IPS DF 6.9 (cell line): ENCODE data around the gene TRIP13.

Source experiments
- DNase-seq: peaks from one replicate; pipeline ENCODE4 v3.0.0-alpha.2; 2013; ENCODE audit warnings: low read depth, low spot score
- H3K27ac ChIP-seq: one replicate; pipeline ENCODE4 v1.5.1; 2013; ENCODE audit warnings: low read length, control low read depth
- H3K27me3 ChIP-seq: 2 replicates; pipeline ENCODE4 v1.6.1; 2013; ENCODE audit warnings: mild to moderate bottlenecking, low read length; ENCODE audit not compliant: control insufficient read depth, insufficient read depth
- H3K36me3 ChIP-seq: 2 replicates; pipeline ENCODE4 v1.6.1; 2013; ENCODE audit warnings: low read length; ENCODE audit not compliant: control insufficient read depth, insufficient read depth
- H3K4me1 ChIP-seq: 2 replicates; pipeline ENCODE4 v1.6.1; 2013; ENCODE audit warnings: low read length; ENCODE audit not compliant: control insufficient read depth, insufficient read depth
- H3K4me3 ChIP-seq: 2 replicates; pipeline ENCODE4 v1.5.1; 2013; ENCODE audit warnings: mild to moderate bottlenecking, low read length
- H3K9me3 ChIP-seq: 2 replicates; pipeline ENCODE4 v1.6.1; 2013; ENCODE audit warnings: low read length, inconsistent platforms; ENCODE audit not compliant: control insufficient read depth, insufficient read depth
- WGBS: extraction: QIAGEN DNeasy Blood & Tissue Kit; methylation state at CpG from one replicate; pipeline ENCODE4 v1.1.7; 2013; ENCODE audit warnings: mixed read lengths, missing lambda C conversion rate; ENCODE audit not compliant: insufficient read length, insufficient coverage; 5-methylcytosine and 5-hydroxymethylcytosine counted together

TRIP13 gene

GRCh38 chr5:963310-963672 lies 70.6 kb downstream of the TRIP13 start:
- no peaks in the 10 kb centered on the region for H3K36me3 ChIP-seq
- no peak for DNase-seq
- no peak overlapping the region for H3K4me3 ChIP-seq
- H3K27me3 ChIP-seq = no peaks in the 10 kb centered on the region
- no peaks in the 10 kb centered on the region for H3K4me1 ChIP-seq
- no peak overlapping the region for H3K27ac ChIP-seq
- WGBS = no CpG with 5 or more reads among the region's 10 CpGs
- H3K9me3 ChIP-seq = no peaks in the 10 kb centered on the region

- Histone ChIP-seq H3K9me3 (no peaks in the 10 kb centered on the region), H3K27me3 (no peaks in the 10 kb centered on the region), H3K4me1 (no peaks in the 10 kb centered on the region), H3K36me3 (no peaks in the 10 kb centered on the region), H3K27ac (no peak overlapping the region), H3K4me3 (no peak overlapping the region)
- DNase-seq = no peak
- WGBS = no CpG with 5 or more reads among the region's 31 CpGs
These were observed 71.2 kb downstream of the TRIP13 start for GRCh38 chr5:963673-964531.

GRCh38 chr5:964821-965220 lies 72.1 kb downstream of the TRIP13 start:
- no peaks in the 10 kb centered on the region for H3K27me3 ChIP-seq
- no peaks in the 10 kb centered on the region for H3K4me1 ChIP-seq
- DNase-seq = no peak
- no peaks in the 10 kb centered on the region for H3K9me3 ChIP-seq
- no peaks in the 10 kb centered on the region for H3K36me3 ChIP-seq
- H3K27ac ChIP-seq = no peak overlapping the region
- no peak overlapping the region for H3K4me3 ChIP-seq
- WGBS = no CpG with 5 or more reads among the region's 10 CpGs

DNA sequence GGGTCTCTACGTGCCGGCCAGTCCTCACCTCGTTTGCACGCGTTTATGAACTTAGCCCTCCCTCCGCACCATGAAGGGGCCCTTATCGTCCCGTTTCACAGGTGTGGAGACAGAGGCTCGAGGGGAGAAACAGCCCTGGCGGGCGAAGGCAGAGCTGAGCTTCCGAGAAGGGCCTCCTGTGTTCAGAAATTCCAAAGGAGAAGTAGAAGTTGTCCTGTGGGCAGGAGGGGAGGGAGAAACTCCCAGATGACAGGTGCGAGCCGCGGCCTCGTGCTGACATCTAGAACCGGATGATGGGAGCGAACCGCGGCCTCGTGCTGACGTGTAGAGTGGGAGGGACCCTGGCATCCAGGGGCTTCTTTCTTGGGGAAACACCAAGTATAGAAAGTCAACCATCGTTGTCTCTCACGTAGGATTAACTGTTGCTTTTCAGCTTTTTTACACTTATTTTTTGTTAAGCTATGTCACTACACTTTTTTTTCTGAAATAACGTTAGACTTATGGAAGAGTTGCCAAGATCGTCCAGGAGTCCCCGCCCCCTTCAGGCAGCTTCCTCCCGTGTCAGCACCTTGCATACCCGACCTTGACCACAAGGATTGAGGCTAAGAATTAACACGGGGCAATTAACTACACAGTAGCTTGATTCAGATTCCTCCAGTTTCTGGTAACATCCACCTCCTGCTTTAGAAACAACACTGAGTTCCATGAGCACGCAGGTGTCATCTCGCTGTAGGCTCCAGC lies 73.1 kb downstream of the TRIP13 start:
- Histone ChIP-seq H3K4me1 (no peaks in the 10 kb centered on the region), H3K4me3 (no peak overlapping the region), H3K36me3 (no peaks in the 10 kb centered on the region), H3K27ac (no peak overlapping the region), H3K9me3 (no peaks in the 10 kb centered on the region), H3K27me3 (no peaks in the 10 kb centered on the region)
- DNase-seq = no peak
- WGBS = no CpG with 5 or more reads among the region's 32 CpGs

- no peaks in the 10 kb centered on the region for H3K9me3 ChIP-seq
- no peaks in the 10 kb centered on the region for H3K27me3 ChIP-seq
- no peaks in the 10 kb centered on the region for H3K36me3 ChIP-seq
- no CpG with 5 or more reads among the region's 9 CpGs for WGBS
- no peak for DNase-seq
- no peak overlapping the region for H3K4me3 ChIP-seq
- no peaks in the 10 kb centered on the region for H3K4me1 ChIP-seq
- H3K27ac ChIP-seq = no peak overlapping the region
These were observed 73.6 kb downstream of the TRIP13 start for GRCh38 chr5:966345-966710.

GRCh38 chr5:966941-967340 lies 74.3 kb downstream of the TRIP13 start:
- no peak overlapping the region for H3K4me3 ChIP-seq
- WGBS = no CpG with 5 or more reads among the region's 6 CpGs
- no peak overlapping the region for H3K27ac ChIP-seq
- no peak for DNase-seq
- no peaks in the 10 kb centered on the region for H3K36me3 ChIP-seq
- H3K27me3 ChIP-seq = no peaks in the 10 kb centered on the region
- H3K4me1 ChIP-seq = no peaks in the 10 kb centered on the region
- H3K9me3 ChIP-seq = no peaks in the 10 kb centered on the region
